ENCODE measurements around the gene ZIC2. TPM values are rescaled to one million over a fixed set of nuclear protein-coding genes. Genes with fewer than 3 reads are reported as not detected.

The ZIC2 gene
- total and polyA plus RNA-seq, 12 donors: not detected

GRCh38 chr13:99990126-99990977, 8.8 kb downstream of the ZIC2 start:
- no peak for DNase-seq
- no peak for TF ChIP-seq CTCF (IDR thresholded peaks at IDR 0.05)
- no peak overlapping the region for H3K4me3 ChIP-seq
- H3K9me3 ChIP-seq: no peaks in the 10 kb centered on the region
- H3K27me3 ChIP-seq: peaks cover 77 to 100% (median 99%) of the 10 kb centered on the region in 7 donors
- 6 to 9% methylated on average over 42 of the region's 42 CpGs for WGBS, 2 donors
- H3K36me3 ChIP-seq: no peaks in the 10 kb centered on the region
- H3K4me1 ChIP-seq: peaks cover 0 to 19% (median 5%) of the 10 kb centered on the region in 9 donors
- H3K27ac ChIP-seq: no peak overlapping the region
- intact Hi-C loops (cut with DNase I): no loop called here
- ATAC-seq: peak in 1 of 8 donors; percentile 12

GRCh38 chr13:99991013-99991827, 9.6 kb downstream of the ZIC2 start:
- Histone ChIP-seq H3K36me3 (no peaks in the 10 kb centered on the region), H3K27me3 (peaks cover 82 to 100% (median 100%) of the 10 kb centered on the region in 7 donors), H3K27ac (no peak overlapping the region), H3K4me3 (no peak overlapping the region), H3K9me3 (no peaks in the 10 kb centered on the region), H3K4me1 (peaks cover 0 to 26% (median 5%) of the 10 kb centered on the region in 9 donors)
- ATAC-seq: peak in 1 of 8 donors; percentile 14
- TF ChIP-seq CTCF (IDR thresholded peaks at IDR 0.05): no peak
- 7% methylated on average over 35 of the region's 35 CpGs for WGBS, 2 donors
- no peak for DNase-seq
- intact Hi-C loops (cut with DNase I): no loop called here

- peaks cover 0 to 26% (median 5%) of the 10 kb centered on the region in 9 donors for H3K4me1 ChIP-seq
- H3K27ac ChIP-seq: no peak overlapping the region
- H3K27me3 ChIP-seq: peaks cover 75 to 100% (median 100%) of the 10 kb centered on the region in 7 donors
- no peak for ATAC-seq
- no peak for TF ChIP-seq CTCF (IDR thresholded peaks at IDR 0.05)
- DNase-seq: no peak
- intact Hi-C loops (cut with DNase I): no loop called here
- no peak overlapping the region for H3K4me3 ChIP-seq
- WGBS, 2 donors: 6 to 11% methylated on average over 36 of the region's 36 CpGs
- H3K9me3 ChIP-seq: no peaks in the 10 kb centered on the region
- no peaks in the 10 kb centered on the region for H3K36me3 ChIP-seq
These were observed 10.5 kb downstream of the ZIC2 start for GRCh38 chr13:99991828-99992775.
